Stimulated activated CD4-positive, alpha-beta T cell treated with anti-CD3 and anti-CD28 coated beads, Interleukin-2, amount 100 ng/mL, for 48 hours (primary cell): ENCODE results near the gene CEP131.

ENCODE experiments used
- DNase-seq, 2 donors: peaks; one replicate each; pipeline ENCODE4 v3.0.0-alpha.2; 2020

The CEP131 gene

DNA sequence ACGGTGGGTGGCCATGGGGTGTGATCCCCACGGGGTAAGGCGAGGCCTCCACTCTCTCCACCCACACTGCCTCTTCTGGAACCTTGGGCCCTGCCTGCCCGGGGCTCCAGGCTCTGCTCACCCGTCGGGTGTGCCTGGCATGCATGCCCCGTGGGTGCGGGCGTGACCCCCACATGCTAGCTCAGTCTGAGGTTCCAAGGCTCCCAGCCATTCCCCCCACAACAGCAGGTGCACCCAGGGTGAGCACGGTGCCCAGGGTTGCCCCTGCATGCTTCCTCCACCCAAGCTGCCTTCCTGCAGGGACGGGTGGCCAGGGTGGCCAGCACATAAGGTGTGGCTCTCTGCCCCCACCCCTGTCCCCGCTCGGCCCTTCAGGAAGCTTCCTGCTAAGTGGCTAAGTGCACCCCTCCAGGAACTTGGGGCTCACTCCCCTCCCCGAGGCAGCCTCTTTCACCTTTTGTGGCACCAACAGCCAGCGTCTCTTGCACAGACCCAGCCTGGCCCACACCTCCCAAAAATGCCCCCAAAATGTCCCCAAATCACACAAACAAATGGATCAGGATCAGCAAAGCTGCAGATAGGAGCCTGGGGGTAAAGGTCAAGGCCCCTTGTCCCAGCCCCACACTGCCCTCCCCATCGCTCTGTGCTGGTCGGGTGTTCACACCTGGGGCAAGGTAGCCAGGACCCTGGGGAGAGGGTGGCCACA is 78.9 kb downstream of the CEP131 start:
- DNase-seq = no peak

GRCh38 chr17:81143200-81143527 is 79.6 kb downstream of the CEP131 start:
- no peak for DNase-seq

DNA sequence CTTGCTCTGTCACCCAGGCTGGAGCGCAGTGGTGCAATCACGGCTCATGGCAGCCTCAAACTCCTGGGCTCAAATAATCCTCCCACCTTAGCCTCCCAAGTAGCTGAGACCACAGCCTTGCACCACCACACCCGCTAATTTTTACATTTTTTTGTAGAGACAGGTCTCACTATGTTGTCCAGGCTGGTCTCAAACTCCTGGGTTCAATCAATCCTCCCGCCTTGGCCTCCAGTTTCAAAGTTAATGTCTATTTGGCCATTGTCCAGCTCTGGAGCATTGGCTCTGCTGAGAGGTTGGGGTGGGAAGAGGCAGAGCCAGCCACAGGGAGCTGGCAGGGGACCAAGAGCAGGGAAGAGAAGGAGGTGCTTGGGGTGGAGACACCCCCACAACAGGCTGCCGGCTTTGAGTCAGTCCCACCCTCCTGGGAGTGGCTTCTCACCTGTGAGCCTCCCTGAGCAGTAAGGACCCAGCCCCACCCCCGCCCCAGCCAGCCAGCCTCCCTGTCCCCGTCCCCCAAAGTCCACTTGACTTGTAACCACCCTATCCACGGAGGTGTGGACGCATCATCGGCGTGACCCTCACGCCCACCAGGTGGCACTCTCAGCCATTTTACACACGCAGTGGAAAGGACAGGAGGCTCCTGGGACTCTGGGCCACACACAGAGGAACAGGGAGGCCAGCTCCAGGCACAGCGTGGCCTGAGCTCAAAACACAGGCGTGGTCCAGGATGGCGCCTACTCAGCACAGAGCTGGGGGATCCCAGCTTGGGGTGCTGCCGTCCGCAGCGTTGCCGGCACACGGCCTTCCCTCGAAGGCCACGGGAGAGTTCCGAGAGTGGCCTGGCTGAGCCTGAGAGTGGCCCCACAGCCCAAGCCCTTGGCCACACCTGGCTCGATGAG is 80.2 kb downstream of the CEP131 start:
- peak; percentile 53 to 54 for DNase-seq

GRCh38 chr17:81140695-81141094 is 82.1 kb downstream of the CEP131 start:
- no peak for DNase-seq

GRCh38 chr17:81140018-81140417 is 82.7 kb downstream of the CEP131 start:
- no peak for DNase-seq
